NCI-H446 (cell line): ENCODE data around the gene CLHC1.
"Not testable (repeated sequence)": the region's sequence is repeated elsewhere in the genome, so short reads cannot be mapped to it uniquely, and the experiment has no call there.

Experiments
- DNase-seq, 2 experiments: peaks; one replicate each; lab custom pipeline; 2025; lab: John Stamatoyannopoulos, UW

Gene CLHC1

DNA sequence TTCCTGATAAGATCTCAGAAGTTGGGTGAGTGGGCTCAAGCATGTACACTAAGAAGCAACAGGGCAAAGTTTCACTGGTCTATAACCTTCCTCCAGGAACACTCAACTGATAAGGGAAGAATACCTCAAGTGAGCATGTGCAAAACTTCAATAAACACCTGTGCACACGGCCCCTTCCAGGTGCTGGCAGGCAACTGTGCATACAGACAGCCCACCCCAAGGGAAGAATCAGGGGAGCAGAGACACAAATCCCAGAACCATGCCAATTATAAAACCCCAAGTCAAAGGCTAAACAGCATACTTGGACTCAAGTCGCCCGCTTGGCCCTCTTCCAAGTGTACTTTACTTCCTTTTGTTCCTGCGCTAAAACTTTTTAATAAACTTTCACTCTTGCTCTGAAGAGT, 96.0 kb downstream of the CLHC1 start:
- no peak for DNase-seq

DNA sequence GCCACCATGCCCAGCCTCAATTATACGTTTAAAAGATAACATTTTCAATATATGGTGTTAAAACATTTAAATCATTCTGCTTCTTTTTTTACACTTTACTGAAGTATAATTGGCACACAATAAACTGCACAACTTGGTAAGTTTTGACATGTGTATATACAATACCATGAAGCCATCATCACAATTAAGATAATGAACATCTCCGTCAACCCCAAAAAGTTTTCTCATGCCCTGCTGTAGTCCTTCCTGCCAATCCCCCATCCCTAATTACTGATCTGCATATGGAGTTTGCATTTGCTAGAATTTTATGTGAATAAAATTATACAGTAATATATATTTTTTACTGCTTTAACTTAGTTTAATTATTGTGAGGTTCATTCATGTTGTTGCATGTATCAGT, 96.6 kb downstream of the CLHC1 start:
- no peak for DNase-seq

GRCh38 chr2:55134316-55134706, 97.8 kb downstream of the CLHC1 start:
- no peak for DNase-seq

- no peak for DNase-seq
Measured at GRCh38 chr2:55133467-55134315, 98.4 kb downstream of the CLHC1 start.

GRCh38 chr2:55130849-55131248, 101.2 kb downstream of the CLHC1 start:
- DNase-seq: no peak

DNA sequence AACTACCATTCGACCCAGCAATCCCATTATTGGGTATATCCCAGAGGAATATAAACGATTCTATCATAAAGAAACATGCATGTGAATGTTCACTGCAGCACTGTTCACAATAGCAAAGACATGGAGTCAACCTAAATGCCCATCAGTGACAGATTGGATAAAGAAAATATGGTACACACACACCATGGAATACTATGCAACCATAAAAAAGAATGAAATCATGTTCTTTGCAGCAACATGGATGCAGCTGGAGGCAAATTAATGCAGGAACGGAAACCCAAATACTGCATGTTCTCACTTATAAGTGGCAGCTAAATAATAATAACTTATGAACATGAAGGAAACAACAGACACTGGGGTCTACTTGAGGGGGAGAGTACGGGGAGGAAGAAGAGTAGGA, 105.5 kb downstream of the CLHC1 start:
- DNase-seq: not testable (repeated sequence)
